Measurements from ENCODE around the gene CFTR. TPM values are rescaled to one million over a fixed set of nuclear protein-coding genes. Genes with fewer than 3 reads are reported as not detected.

CFTR gene
- total RNA-seq, 1 experiment from 2014 or later, result 1.2 TPM

DNA sequence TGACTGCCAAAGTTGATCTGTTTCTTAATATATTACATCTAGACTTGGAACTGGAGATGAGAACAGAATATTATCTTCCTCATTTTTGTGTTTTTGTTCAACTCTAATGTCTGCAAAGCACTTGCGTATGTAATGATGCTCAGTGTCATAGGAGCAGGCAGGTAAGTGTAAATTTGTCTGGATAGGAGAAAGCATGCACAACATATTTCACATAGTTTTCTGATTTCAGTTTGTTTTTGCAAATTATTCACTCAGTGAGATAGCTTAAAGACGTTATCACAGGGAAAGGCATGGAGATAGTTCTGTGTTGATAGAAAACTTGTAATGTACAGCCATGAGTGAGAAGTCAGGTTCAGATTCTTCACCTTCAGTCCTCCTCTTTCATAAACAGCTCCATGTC is 84.8 kb downstream of the CFTR start:
- Histone ChIP-seq H3K56ac (ENCODE audit: insufficient read length, low read depth, low read length) (no peak overlapping the region), H3K18ac (ENCODE audit: insufficient read length, low read depth, low read length) (no peak overlapping the region), H3K23ac (ENCODE audit: insufficient read length, low read depth, low read length) (no peak overlapping the region), H4K8ac (replicated peaks; ENCODE audit: insufficient read length, low read depth, low read length) (no peak overlapping the region), H4K91ac (ENCODE audit: insufficient read length, low read depth, low read length) (no peak overlapping the region), H2BK20ac (ENCODE audit: low read depth, low read length, poor library complexity, severe bottlenecking) (no peak overlapping the region), H4K5ac (ENCODE audit: insufficient read length, low read depth, low read length) (no peak overlapping the region), H3K4me2 (ENCODE audit: insufficient read depth, insufficient read length, low read length) (no peak overlapping the region), H2BK120ac (ENCODE audit: low read depth, low read length, poor library complexity, severe bottlenecking) (no peak overlapping the region), H2AFZ (ENCODE audit: low read length) (no peak overlapping the region), H3K27ac (ENCODE audit: insufficient read length, low read depth, low read length) (no peak overlapping the region), H3K79me2 (ENCODE audit: insufficient read depth, low read length) (no peaks in the 10 kb centered on the region), H3K23me2 (ENCODE audit: insufficient read length, low read depth, low read length, poor library complexity, severe bottlenecking) (no peaks in the 10 kb centered on the region), H3K9me3 (ENCODE audit: control insufficient read depth, low read depth, low read length) (no peaks in the 10 kb centered on the region), H3T11ph (ENCODE audit: low read length) (no peak overlapping the region), H3K79me1 (ENCODE audit: insufficient read depth, low read depth, low read length, poor library complexity, severe bottlenecking) (no peaks in the 10 kb centered on the region), H3K14ac (ENCODE audit: insufficient read depth, low read length) (no peak overlapping the region), H4K20me1 (ENCODE audit: control insufficient read depth, insufficient read depth, insufficient read length) (no peaks in the 10 kb centered on the region), H2BK5ac (ENCODE audit: insufficient read length, low read length) (no peak overlapping the region), H2AK5ac (ENCODE audit: insufficient read length, low read length) (no peak overlapping the region), H3K9ac (ENCODE audit: extremely low read depth, insufficient read length, low read length) (no peak overlapping the region), H2BK12ac (ENCODE audit: insufficient read length, low read depth, low read length) (no peak overlapping the region), H3K4ac (ENCODE audit: low read depth, low read length) (no peak overlapping the region), H3K27me3 (ENCODE audit: insufficient read depth, low read length) (no peaks in the 10 kb centered on the region), H3K4me1 (ENCODE audit: insufficient read depth, low read length) (no peaks in the 10 kb centered on the region), H2BK15ac (ENCODE audit: low read depth, low read length) (no peak overlapping the region)
- H3K27ac Mint-ChIP-seq, result no peak overlapping the region
- H3K9me3 Mint-ChIP-seq, result no peaks in the 10 kb centered on the region
- no peaks in the 10 kb centered on the region for H3K36me3 Mint-ChIP-seq (ENCODE audit: insufficient read depth in 1 of 3, low read depth in 3 of 3)
- TF ChIP-seq, protein P1, sequence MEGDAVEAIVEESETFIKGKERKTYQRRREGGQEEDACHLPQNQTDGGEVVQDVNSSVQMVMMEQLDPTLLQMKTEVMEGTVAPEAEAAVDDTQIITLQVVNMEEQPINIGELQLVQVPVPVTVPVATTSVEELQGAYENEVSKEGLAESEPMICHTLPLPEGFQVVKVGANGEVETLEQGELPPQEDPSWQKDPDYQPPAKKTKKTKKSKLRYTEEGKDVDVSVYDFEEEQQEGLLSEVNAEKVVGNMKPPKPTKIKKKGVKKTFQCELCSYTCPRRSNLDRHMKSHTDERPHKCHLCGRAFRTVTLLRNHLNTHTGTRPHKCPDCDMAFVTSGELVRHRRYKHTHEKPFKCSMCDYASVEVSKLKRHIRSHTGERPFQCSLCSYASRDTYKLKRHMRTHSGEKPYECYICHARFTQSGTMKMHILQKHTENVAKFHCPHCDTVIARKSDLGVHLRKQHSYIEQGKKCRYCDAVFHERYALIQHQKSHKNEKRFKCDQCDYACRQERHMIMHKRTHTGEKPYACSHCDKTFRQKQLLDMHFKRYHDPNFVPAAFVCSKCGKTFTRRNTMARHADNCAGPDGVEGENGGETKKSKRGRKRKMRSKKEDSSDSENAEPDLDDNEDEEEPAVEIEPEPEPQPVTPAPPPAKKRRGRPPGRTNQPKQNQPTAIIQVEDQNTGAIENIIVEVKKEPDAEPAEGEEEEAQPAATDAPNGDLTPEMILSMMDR (conservative IDR thresholded peaks at IDR 0.05), result no peak
- no peaks in the 10 kb centered on the region for H3K4me1 Mint-ChIP-seq
- DNase-seq, result no peak
- WGBS (ENCODE audit: extremely low coverage, insufficient read length, low lambda C conversion rate), result no CpG with 5 or more reads among the region's 2 CpGs
- no peak overlapping the region for H3K4me3 Mint-ChIP-seq
- H3K27me3 Mint-ChIP-seq (ENCODE audit: low read depth), result no peaks in the 10 kb centered on the region
